Breast epithelium (tissue), 4 donors: ENCODE results near the gene SPDEF. TPM values are rescaled to one million over a fixed set of nuclear protein-coding genes. Genes with fewer than 3 reads are reported as not detected.

Source experiments
- DNase-seq, 2 donors: peaks; one replicate each; pipeline ENCODE4 v3.0.0-alpha.2; 2019; ENCODE audit warnings: low spot score in 2 of 2
- H3K27ac ChIP-seq, 2 donors: fragments of 200-600 bp; sonication (generic) in 1 of 2; one replicate each; pipeline ENCODE4 v1.5.1; 2016 to 2019; ENCODE audit warnings: mild to moderate bottlenecking in 1 of 2
- H3K27me3 ChIP-seq, 2 donors: fragments of 200-600 bp; sonication (generic) in 1 of 2; one replicate each; pipeline versions ENCODE4 v1.5.1 to v1.6.0; 2017 to 2019; ENCODE audit warnings: control low read depth in 1 of 2, mild to moderate bottlenecking in 1 of 2
- H3K36me3 ChIP-seq: fragments of 200-600 bp; one replicate; pipeline ENCODE4 v1.5.1; 2019
- H3K4me1 ChIP-seq, 2 donors: fragments of 200-600 bp; sonication (generic); one replicate each; pipeline ENCODE4 v1.5.1; 2016 to 2019; ENCODE audit warnings: control low read depth in 1 of 2
- H3K4me3 ChIP-seq, 3 donors: fragments of 200-600 bp; sonication (generic); 1 replicate in 2 of 3; 2 replicates in 1 of 3; pipeline ENCODE4 v1.5.1; 2016 to 2019; ENCODE audit warnings: mild to moderate bottlenecking in 3 of 3, moderate library complexity in 2 of 3
- H3K9me3 ChIP-seq, 2 donors: fragments of 200-600 bp; sonication (generic) in 1 of 2; one replicate each; pipeline ENCODE4 v1.5.1; 2016 to 2019; ENCODE audit warnings: control low read depth in 1 of 2
- CTCF ChIP-seq, 3 donors: fragments of 450-650 bp; IDR thresholded peaks; one replicate each; pipeline ENCODE4 v1.5.1; 2016 to 2017; ENCODE audit warnings: antibody characterized with exemption in 3 of 3, mild to moderate bottlenecking in 3 of 3, moderate library complexity in 3 of 3
- POLR2A ChIP-seq: fragments of 450-650 bp; IDR thresholded peaks from one replicate; pipeline ENCODE4 v1.6.1; 2016; ENCODE audit warnings: antibody characterized with exemption, mild to moderate bottlenecking, moderate library complexity
- POLR2AphosphoS5 ChIP-seq, 3 donors: sonication (generic); formaldehyde crosslinking; IDR thresholded peaks; one replicate each; pipeline ENCODE4 v1.6.1; 2017; ENCODE audit warnings: antibody characterized with exemption in 3 of 3
- intact Hi-C: fragments of 100-400 bp; cut with DNase I; formaldehyde crosslinking; loops from one replicate; pipeline ENCODE4 v1.15.1; 2023; ENCODE audit warnings: low total_unique reads
- total RNA-seq, 3 donors: library from RNA; depleted of rRNA; stranded (reverse); fragments of >200 nt; gene quantifications; one replicate each; pipeline ENCODE4 v1.1.0, GENCODE V29; 2016

The SPDEF gene
- total RNA-seq, 3 donors from 2014 or later: 0.48 to 123 (median 89.0) TPM

GRCh38 chr6:34587851-34588250, 31.7 kb upstream of the SPDEF start:
- no peaks in the 10 kb centered on the region for H3K27me3 ChIP-seq
- H3K4me3 ChIP-seq: no peak overlapping the region
- no peaks in the 10 kb centered on the region for H3K9me3 ChIP-seq
- TF ChIP-seq POLR2AphosphoS5 (IDR thresholded peaks at IDR 0.05) (no peak), CTCF (IDR thresholded peaks at IDR 0.05) (no peak), POLR2A (no peak)
- DNase-seq: no peak
- no peaks in the 10 kb centered on the region for H3K4me1 ChIP-seq
- no peaks in the 10 kb centered on the region for H3K36me3 ChIP-seq
- no peak overlapping the region for H3K27ac ChIP-seq
- intact Hi-C loops: no loop called here

- TF ChIP-seq POLR2AphosphoS5 (IDR thresholded peaks at IDR 0.05): no peak
- no peak for TF ChIP-seq POLR2A
- intact Hi-C loops: no loop called here
- Histone ChIP-seq H3K4me1 (no peaks in the 10 kb centered on the region), H3K36me3 (no peaks in the 10 kb centered on the region), H3K9me3 (no peaks in the 10 kb centered on the region), H3K27me3 (no peaks in the 10 kb centered on the region), H3K4me3 (no peak overlapping the region), H3K27ac (no peak overlapping the region)
- no peak for DNase-seq
Observed at GRCh38 chr6:34587325-34587724, 31.2 kb upstream of the SPDEF start.

- Histone ChIP-seq H3K9me3 (no peaks in the 10 kb centered on the region), H3K27ac (peak overlapping the region in 1 of 2 donors; percentile 55), H3K27me3 (no peaks in the 10 kb centered on the region), H3K4me1 (no peaks in the 10 kb centered on the region), H3K36me3 (no peaks in the 10 kb centered on the region), H3K4me3 (no peak overlapping the region)
- no peak for DNase-seq
- intact Hi-C loops: no loop called here
- TF ChIP-seq POLR2A (no peak), CTCF (IDR thresholded peaks at IDR 0.05) (no peak), POLR2AphosphoS5 (IDR thresholded peaks at IDR 0.05) (no peak)
Observed at GRCh38 chr6:34586327-34587040, 30.4 kb upstream of the SPDEF start.

- Histone ChIP-seq H3K27me3 (no peaks in the 10 kb centered on the region), H3K36me3 (no peaks in the 10 kb centered on the region), H3K4me1 (peaks cover 0 to 3% of the 10 kb centered on the region in 2 donors), H3K4me3 (no peak overlapping the region), H3K9me3 (no peaks in the 10 kb centered on the region), H3K27ac (no peak overlapping the region)
- no peak for TF ChIP-seq POLR2A
- TF ChIP-seq POLR2AphosphoS5 (IDR thresholded peaks at IDR 0.05): no peak
- no peak for TF ChIP-seq CTCF (IDR thresholded peaks at IDR 0.05)
- intact Hi-C loops: no loop called here
- DNase-seq: no peak
Observed at GRCh38 chr6:34585512-34586061, 29.5 kb upstream of the SPDEF start.

GRCh38 chr6:34585108-34585507, 29.0 kb upstream of the SPDEF start:
- Histone ChIP-seq H3K27me3 (no peaks in the 10 kb centered on the region), H3K9me3 (no peaks in the 10 kb centered on the region), H3K4me1 (peaks cover 0 to 3% of the 10 kb centered on the region in 2 donors), H3K4me3 (no peak overlapping the region), H3K36me3 (no peaks in the 10 kb centered on the region), H3K27ac (no peak overlapping the region)
- no peak for DNase-seq
- TF ChIP-seq POLR2A: no peak
- intact Hi-C loops: no loop called here

- intact Hi-C loops: loop anchor here (5.0 kb wide), 1 partner anchor 707 kb away; no protein-coding TSS in a partner anchor
- Histone ChIP-seq H3K4me1 (peaks cover 0 to 3% of the 10 kb centered on the region in 2 donors), H3K36me3 (no peaks in the 10 kb centered on the region), H3K4me3 (no peak overlapping the region), H3K27ac (no peak overlapping the region), H3K27me3 (no peaks in the 10 kb centered on the region), H3K9me3 (no peaks in the 10 kb centered on the region)
- DNase-seq: no peak
- TF ChIP-seq POLR2AphosphoS5 (IDR thresholded peaks at IDR 0.05) (no peak), CTCF (IDR thresholded peaks at IDR 0.05) (no peak), POLR2A (no peak)
Observed at GRCh38 chr6:34584694-34585093, 28.6 kb upstream of the SPDEF start.
